HG02938 (cell line): Measurements from ENCODE around the gene GGA1.

Experiments used
- ATAC-seq: cut with Tn5 transposase; IDR thresholded peaks from one replicate; pipeline ENCODE4 v1.9.1; 2021; ENCODE audit warnings: mild to moderate bottlenecking, moderate library complexity; ENCODE audit not compliant: unreplicated experiment

GGA1 gene

DNA sequence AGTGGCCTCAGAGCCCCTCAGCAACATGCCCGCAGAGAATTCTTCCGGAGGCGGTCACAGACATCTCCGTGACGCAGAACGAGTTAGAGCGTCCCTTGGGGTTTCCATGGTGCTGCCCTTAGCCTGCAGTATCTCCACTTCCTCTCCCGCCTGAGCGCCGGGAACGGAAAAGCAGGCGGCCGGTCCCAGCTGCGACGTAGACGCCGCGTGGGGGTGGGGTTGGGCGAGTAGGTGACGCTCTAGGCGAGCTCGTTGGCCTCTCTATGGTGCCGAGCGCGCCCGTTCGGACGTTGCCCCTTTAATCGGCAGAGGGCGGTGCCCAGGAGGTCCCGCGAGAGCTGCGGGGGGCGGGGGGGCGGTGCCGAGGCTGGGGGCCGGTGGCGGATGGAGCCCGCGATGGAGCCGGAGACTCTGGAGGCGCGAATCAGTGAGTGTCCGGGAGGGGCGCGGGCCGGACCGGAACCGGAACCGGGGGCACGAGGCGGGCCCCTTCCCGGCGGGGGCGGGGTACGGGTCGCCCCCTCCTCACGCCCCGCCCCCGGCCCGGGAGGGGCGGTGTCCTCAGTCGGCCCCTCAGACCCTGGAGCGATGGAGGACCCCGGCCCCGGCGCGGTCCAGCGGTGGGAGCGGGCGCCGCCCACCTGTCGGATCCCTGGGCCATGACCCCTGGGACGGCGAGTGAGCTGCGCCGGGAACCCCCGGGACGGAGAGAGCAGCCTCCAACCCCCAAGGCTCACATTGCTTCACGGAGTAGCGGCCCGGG lies at the start of gene GGA1:
Gene GGA1, plus strand, starts transcription at position 358 of the 763 bp plus-strand sequence. Its CDS starts 27 bp downstream, at position 385.
- peak; percentile 66 for ATAC-seq

DNA sequence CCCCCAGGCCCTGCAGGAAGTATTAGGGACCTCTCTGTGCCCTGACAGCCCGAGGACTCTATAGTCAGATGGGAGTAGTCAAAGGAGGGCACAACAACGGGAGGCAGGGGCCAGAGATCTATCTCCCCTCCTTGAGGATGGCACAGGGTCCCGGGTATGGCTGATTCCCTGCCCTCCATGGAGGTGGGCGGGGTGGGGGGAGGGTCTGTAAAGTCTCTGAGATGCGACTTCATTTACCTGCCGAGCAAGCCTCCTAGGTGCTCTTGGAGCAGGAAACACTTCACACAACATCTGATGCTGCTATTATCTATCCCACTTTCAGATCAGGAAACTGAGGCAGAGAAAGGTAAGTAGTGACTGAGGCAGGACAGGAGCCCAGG lies 49.1 kb upstream of the GGA1 start:
- no peak for ATAC-seq

DNA sequence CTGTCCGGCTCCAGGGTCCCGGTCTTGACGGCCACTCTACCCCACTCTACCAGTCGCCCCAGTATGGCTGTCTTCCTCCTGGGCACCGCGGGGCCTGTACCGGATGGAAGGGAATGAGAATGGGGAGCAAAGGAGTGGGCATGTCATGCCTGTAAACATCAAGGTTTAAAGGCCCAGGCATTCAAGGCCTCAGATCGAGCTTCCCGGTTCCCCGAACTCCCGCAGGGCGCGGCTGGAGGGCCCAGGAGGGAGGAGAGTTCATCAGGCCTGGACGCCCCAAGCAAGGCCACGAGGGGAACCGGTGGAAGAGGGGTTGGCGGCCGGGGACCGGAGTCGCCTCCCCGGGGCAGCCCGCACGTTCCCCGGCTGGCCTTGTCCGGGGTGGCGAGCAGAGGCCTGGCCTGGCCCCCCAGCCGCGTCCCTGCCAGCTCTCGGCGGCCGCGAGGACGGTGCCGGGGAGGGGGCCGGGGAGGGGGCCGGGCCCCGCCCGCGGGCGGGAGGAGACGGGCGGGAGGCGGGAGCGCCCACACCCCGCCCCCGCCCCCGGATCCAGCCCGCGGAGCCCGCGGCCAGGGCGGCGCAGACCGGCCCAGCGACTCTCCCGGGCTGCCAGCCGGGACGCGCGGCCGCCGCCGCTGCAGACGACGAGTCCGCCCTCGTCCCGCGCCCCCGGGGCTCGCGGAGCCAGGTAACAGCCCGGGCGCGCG lies 48.6 kb upstream of the GGA1 start, which contains the start of gene CDC42EP1:
Gene CDC42EP1, plus strand, starts transcription at position 580 of the 707 bp plus-strand sequence. CDS start 5,870 bp downstream, outside the sequence.
- ATAC-seq = no peak

DNA sequence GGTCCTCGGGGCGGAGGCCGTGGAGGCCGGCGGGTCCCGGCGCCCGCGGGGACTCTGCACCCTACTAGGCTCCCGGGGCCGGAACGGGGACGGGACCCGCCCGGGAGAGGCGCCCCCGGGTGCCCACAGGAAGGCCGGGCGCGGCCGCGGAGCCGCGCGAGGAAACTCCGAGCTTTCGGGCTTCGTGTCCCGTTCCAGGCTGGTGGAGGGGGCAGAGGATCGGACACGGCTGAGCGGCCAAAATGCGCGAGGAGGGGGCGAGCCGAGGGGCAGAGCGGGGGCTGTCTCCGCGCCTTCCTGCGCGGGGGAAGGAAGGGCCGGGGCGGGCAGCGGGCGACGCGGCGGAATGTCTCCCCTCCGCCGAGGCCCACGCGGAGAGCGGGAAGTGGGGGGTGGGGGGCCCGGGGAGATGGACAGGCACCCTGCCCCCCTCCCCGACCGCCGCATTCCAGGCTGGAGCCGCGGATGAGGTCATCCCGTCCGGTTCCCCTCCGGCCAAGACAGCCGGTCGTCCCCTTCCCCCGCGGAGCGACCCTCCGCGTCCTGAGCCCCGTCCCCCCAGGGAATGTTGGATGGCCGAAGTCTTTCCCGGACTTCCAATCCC lies 47.9 kb upstream of the GGA1 start:
- ATAC-seq = no peak

GRCh38 chr22:37561212-37562048 lies 47.2 kb upstream of the GGA1 start:
- no peak for ATAC-seq

DNA sequence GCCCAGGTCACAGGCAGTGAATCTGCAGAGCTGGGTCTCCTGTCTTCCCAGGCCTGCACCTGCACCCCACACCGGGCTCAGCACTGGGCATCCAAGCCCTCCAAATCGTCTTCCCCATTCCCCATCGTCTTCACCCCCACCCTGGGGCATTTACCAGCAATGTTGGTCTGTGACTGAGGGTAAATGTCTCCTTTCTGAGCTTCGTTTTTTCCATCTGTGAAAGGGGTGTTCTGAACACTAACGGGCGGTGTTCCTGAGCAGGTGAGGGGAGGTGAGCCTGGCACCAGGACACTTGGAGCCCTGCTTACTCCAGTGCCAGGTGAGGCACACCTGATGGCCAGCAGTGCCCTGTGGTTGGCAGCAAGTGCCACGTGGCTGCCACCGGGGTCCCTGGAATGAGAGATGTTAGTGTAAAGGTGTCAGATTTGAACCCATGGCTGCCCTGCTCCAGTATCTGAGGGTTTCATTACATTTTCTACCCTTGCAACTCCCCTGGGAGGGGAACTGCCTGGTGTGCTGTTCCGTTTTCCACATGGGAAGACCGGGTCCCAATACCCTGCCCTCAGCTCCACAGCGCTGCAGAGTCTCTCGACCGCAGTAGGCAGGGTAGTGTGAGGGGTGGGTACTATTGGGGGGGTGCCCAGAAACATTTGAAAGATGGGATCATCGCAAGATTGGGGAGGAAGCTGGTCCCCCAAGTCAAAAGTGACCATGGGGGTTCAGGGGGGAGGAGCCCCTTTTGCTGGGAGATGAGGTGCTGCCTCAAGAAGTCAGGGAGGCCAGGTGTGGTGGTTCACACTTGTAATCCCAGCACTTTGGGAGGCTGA lies 46.4 kb upstream of the GGA1 start:
- no peak for ATAC-seq

DNA sequence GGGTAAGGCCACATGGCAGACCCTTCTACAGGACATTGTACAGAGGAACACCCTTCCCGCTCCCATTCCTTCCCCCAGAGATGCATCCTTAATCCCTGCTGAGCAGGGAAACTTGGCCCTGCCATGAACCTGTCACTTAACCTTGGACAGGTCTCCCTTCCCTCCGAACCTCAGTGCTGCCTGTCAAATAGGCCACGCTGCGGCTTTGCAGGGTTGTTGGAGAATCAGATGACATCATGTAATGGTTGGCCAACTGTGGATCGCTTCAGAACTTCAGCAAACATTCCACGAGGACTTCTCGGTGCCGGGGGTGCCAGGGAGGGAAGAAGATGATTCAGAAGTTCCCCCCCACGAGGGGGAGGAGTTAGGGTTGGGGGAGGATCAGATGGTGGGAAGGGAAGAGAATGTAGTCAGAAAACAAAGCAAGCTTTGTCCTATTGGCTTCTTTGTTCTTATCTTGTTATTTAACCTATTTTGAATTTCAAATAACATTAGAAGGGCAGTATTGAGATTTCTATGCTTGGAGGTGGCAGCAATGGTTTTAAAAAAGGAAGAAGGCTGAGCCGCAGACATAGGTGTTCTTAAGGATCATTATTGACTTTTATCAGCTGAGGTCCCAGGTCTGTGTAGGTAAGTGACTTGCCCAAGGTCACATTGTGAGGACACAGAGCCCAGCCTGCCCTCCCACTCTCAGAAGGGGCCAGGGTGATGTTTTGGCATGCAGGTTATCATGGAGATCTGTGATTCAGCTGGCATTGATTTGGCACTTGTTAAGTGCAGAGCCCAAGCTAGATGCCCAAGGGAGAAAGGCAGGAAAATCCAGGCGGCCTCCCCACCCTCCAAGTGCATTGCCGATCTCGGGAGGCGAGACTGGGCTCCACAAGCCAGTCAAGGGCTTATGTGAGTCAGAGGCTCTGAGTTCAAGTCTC lies 45.2 kb upstream of the GGA1 start:
- ATAC-seq = no peak

DNA sequence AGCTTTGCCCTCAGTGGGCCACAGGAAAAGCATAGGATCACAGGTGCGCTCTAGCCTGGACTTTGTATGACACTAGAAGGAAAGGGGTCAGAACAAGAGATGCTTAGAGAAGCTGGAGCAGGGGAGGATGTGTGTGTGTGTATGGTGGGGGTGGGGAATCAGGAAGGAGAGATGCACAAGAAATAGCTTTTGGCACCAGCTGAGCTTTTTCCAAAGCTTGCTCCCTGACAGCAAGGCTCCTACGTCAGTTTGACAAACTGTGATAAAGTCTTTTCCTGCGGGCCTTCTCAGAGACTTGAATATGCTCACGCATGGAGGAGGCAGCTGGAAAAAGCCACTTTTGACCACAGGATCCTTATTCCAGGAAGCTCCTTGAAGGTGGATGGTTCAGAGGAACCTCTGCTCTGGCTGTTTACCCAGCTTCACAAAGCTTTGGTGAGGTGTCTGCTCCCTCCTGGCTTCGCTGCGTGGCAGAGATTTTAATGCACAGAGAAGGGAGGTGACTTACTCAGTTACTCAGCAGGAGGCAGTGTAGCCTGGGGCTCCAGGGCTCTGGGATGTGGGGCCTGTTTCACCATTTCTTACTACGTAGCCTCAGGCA lies 44.4 kb upstream of the GGA1 start:
- no peak for ATAC-seq

DNA sequence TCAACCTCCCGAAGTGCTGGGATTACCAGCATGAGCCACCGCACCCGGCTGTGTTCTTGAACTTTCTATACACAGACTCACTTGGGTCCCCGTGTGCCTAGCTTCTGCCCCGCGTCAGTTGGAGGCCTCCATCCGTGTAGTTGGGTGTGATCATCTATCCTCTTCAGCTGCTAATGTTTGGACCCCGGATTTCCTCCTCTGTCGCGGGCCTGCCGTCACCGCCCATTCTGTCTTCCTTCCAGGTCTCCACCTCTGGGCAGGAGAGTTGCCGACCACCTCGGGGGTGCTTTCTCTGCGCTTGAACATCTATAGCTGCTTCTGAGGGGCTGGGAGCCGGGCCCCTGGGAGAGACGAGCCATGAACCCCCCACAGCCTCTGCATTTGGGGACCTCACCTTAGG lies 42.8 kb upstream of the GGA1 start:
- ATAC-seq = no peak

- no peak for ATAC-seq
Measured at GRCh38 chr22:37566329-37566837, 42.3 kb upstream of the GGA1 start.

DNA sequence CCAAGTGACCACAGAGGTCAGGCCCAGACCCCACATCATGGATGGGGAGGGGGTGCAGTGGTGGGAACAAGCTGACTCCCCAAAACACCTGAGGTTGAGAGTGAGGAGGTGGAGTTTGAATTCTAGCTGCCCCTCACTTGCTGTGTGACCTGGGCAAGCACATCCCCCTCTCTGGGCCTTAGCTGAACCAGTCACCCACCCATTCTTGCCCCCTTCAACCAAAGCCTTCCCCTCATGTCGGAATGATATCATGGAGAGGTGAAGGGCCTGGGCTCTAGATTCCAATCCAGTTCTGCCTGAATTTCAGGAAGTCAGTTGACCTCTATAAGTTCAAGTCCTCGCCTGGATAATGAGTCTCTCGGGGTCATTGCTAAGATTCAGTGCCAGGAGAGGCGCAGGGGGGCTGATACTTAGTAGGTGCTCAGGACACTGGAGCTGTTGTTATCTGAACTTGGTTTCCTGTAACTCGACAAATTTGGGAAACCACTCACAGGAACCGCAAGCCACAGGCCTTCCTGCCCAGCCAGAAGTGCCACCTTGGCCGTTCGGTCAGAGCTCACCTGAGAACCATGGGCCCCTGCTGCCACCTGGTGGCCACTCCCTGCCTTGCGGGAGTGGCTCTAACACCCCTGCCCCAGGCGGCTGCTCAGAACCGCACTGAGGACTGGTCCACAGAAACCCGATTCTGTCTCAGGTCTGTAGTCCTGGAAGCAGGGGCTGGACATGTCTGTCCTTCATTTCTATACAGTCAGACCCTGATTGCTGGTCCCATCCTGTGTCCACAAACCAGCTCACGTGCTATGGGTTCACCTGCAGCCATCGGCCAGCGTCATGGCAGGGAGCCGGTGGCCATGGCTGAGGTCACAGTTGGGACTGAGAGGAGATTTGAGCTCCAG lies 41.5 kb upstream of the GGA1 start:
- ATAC-seq = no peak

DNA sequence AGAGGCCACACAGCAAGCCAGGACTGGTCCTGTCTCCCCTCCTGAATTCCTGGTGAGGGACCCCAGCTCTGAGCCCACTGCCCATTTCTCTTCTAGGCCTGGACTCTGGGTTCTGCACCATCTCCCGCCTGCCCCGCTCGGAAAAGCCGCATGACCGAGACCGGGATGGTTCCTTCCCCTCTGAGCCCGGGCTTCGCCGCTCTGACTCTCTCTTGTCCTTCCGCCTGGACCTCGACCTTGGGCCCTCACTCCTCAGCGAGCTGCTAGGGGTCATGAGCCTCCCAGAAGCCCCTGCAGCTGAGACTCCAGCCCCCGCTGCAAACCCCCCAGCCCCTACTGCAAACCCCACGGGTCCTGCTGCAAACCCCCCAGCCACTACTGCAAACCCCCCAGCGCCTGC lies 40.6 kb upstream of the GGA1 start:
- ATAC-seq = no peak

- no peak for ATAC-seq
Measured at GRCh38 chr22:37568448-37569008, 40.1 kb upstream of the GGA1 start.

DNA sequence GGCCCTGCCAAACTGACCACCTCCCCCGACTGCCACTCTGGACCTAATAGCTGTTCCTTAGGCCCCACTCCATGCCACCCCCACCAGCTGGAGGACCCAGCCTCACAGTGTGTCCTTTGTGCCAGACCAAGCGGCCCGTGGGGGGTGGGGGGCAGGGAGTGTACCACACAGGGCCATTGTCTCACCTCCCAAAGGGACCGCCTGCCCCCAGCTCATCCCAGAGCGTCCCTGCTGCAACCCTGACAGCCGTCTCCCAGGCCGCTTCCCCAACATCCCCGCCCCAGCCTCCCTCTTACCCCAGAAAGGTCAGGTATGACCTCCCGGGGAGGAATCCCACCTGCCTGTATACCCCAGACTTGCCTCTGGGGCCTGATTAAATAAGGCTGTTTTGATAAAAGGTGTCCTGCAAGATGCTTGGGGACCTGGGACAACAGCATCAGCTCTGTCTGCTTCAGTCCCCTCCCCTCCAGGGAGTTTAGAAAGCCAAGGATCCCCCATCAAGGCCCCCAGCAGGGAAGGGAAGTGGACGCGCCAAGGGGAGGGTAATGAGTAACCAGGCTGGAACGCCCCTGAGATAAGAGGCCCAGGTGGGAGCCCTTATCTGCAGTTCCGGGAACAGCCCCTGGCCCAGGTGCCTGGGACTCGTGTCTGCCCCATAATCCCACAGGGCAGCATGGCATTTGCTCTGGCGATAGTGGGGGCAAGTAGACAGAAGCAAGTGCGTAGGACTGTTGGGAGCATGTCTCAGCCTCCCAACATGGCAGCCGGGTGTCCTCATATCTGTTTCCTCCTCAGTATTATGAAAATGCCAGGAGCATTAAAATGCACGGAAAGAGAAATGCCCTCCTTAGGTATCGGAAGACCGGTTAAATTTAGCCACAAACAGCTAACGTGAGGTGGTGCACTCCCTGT lies 39.4 kb upstream of the GGA1 start:
- no peak for ATAC-seq

- ATAC-seq = no peak
Measured at GRCh38 chr22:37569921-37570660, 38.5 kb upstream of the GGA1 start.

DNA sequence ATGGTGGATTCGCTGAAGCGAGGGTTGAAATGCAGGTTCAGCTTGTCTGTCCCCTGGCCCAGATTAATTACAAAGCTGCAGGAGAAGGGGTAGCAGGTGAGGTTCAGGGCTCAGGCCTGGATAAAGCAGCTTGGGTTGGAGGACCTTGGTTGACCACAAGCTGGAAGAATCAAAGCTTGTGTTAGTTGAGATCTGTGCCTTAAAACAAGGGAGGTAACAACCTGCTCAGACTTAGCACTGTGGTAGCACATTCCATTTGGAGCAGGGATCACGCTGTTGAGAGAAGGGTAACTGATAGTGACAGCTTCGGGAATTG lies 38.0 kb upstream of the GGA1 start:
- no peak for ATAC-seq
